Fibroblast of mammary gland (primary cell): ENCODE measurements around the gene FGD5.

Source experiments
- DNase-seq: peaks from one replicate; pipeline ENCODE4 v3.0.0-alpha.2; 2010; ENCODE audit warnings: low read depth
- H3K4me3 ChIP-seq: 2 replicates; pipeline ENCODE4 v1.5.1; 2011; ENCODE audit warnings: low read depth, mild to moderate bottlenecking, low read length, moderate library complexity; ENCODE audit not compliant: control insufficient read depth
- CTCF ChIP-seq: conservative IDR thresholded peaks from 2 replicates; pipeline ENCODE4 v1.5.1; 2011; ENCODE audit warnings: low read depth, low read length, inconsistent platforms; ENCODE audit not compliant: control insufficient read depth, insufficient read depth

FGD5 gene

DNA sequence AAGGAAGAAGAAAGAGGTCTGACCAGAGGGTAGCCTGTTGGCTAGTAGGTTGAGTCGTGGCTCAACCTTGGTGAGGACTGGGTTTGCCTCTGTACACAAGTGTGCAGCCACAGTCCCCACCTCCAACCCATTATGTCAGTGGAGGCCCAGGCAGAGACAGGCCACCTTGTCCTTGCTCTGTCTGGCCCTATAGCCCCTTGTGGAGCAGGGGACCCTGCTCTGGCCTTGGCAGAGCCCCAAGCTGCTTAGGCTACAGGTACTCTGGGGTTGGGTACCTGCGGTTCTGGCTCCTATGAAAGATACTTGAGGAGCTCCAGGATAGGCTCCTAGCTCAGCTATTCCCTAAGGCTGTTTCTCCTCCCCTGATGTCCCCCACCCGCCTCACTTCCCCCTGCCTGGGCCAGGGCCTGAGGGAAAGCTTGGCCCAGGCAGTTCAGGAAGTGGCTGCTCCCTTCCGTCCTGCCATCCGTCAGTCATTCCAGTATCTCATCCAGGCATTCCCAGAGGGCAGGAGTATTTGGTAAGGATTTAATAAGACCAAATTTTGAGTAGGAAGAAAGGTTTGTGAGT is 44.0 kb downstream of the FGD5 start:
- H3K4me3 ChIP-seq = no peak overlapping the region
- DNase-seq = no peak
- no peak for TF ChIP-seq CTCF

DNA sequence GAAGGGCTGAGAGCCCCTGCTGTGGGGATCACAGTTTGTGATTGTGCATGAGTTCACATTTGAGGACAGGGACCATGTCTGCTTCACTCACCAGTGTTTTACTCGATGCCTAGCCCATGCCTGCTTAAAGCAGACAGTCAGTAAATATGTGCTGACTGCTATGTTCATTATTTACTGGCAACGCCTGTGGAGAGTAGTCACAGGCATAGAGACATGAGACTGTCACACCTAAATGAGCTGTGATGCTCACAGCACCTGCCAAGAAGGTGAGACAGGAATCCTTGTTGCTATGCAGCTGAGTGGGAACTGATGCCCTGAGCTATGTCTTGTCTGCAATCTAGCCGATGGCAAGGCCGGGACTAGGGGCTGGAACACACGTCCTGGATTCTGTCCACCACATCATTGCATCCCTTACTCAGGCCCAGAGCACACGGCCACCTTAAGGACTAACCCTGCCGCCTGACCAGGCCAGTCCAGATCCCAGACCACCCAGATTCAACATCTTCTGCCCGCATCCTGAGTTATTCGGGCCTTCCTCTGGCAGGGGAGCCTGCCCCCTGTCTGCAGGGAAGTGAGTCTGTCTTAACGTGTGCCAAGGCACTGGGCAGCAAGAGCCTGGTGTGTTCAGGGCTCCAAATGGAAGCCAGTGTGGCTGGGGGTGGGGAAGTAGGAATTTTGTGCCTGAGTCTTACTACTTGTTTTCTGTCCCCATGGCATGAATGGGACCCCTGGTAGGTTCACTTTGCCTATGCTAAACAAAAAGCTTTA is 44.8 kb downstream of the FGD5 start:
- no peak for DNase-seq
- no peak overlapping the region for H3K4me3 ChIP-seq
- peak; percentile 30 for TF ChIP-seq CTCF

- TF ChIP-seq CTCF = no peak
- no peak for DNase-seq
- no peak overlapping the region for H3K4me3 ChIP-seq
These were observed 45.4 kb downstream of the FGD5 start for GRCh38 chr3:14864131-14864530.

GRCh38 chr3:14866627-14867026 is 47.9 kb downstream of the FGD5 start:
- H3K4me3 ChIP-seq = no peak overlapping the region
- DNase-seq = no peak
- TF ChIP-seq CTCF = no peak

- no peak for TF ChIP-seq CTCF
- no peak for DNase-seq
- no peak overlapping the region for H3K4me3 ChIP-seq
These were observed 49.3 kb downstream of the FGD5 start for GRCh38 chr3:14867936-14868570.

DNA sequence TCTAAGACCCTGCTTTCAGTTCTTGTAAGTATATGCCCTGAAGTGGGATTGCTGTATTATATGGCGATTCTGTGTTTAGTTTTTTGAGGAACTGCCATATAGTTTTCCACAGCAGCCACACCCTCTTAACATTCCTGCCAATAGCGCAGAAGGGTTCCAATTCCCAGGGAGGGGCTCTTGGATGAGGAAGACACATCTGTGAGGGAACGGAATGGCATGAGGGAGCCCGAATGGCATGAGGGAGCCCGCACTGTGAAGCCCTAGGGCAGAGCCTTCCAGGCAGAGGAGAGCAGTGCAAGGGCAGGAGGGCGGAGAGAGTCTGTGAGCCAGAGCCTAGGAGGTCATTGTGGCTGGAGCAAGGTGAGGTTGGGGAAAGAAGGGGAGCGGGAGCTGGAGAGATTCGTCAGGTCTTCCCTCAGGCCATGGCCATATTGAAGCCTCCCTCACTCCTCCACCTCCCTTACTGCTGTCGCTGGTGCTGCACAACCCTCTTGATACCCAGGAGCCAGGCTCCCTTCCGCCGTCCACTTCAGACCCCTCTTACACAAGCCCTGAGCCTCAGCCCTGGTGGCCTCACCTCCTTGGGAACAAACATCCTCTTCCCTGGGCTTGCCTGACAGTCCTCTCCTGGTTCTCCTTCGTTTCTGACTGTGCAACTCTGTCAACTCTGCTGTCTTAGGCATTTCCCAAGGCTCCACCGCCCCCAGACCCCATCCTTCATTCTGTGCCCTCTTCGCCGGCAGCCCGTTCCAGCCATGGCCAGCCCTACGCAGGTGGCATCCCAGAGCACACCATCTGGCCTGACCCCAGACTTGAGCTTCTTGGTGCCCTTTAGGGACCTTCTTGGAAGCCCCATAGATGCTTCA is 51.4 kb downstream of the FGD5 start:
- no peak for DNase-seq
- no peak overlapping the region for H3K4me3 ChIP-seq
- no peak for TF ChIP-seq CTCF
